GM12878 (cell line): Measurements from ENCODE around the gene VTI1A. TPM values are rescaled to one million over a fixed set of nuclear protein-coding genes. Genes with fewer than 3 reads are reported as not detected.

Source experiments
- ATAC-seq: fragments of 200-7000 bp; cut with Tn5 transposase; 3 replicates; pipeline ENCODE4 v1.9.1; 2020; ENCODE audit warnings: mild to moderate bottlenecking, moderate library complexity
- BruUV-seq: library from RNA; stranded (reverse); fragments of 400-500 nt; replicated peaks from 2 replicates; lab custom pipeline; 2021; lab: Mats Ljungman, UMichigan
- CTCF ChIA-PET: fragments of 300-600 bp; sonication (Branson Sonifier 250); formaldehyde crosslinking; extraction: SDS; loops from one replicate; lab custom pipeline; 2021; ENCODE audit warnings: inconsistent platforms; lab: Yijun Ruan, JAX
- POLR2A ChIA-PET: fragments of 350-600 bp; formaldehyde crosslinking; extraction: SDS; loops from one replicate; lab custom pipeline; 2021; ENCODE audit warnings: inconsistent platforms; lab: Charles Lee
- RAD21 ChIA-PET: fragments of 300-600 bp; sonication (Branson Sonifier 250); formaldehyde crosslinking; loops from one replicate; lab custom pipeline; 2023; ENCODE audit warnings: antibody characterized with exemption; ENCODE audit not compliant: unreplicated experiment; lab: Charles Lee
- SMC1A ChIA-PET: fragments of 300-600 bp; sonication (Branson Sonifier 250); formaldehyde crosslinking; loops from one replicate; lab custom pipeline; 2023; ENCODE audit not compliant: unreplicated experiment, uncharacterized antibody; lab: Charles Lee
- DNase-seq: peaks from one replicate; pipeline ENCODE4 v3.0.0-alpha.2; 2011; ENCODE audit warnings: low read depth, low spot score
- FAIRE-seq: peaks from 3 replicates; lab custom pipeline; 2011; peaks lifted over from hg19 to GRCh38; lab: Jason Lieb, UNC
- H2AFZ ChIP-seq: 2 replicates; pipeline ENCODE4 v1.6.0; 2011; ENCODE audit warnings: low read depth, low read length, control low read depth; ENCODE audit not compliant: control insufficient read depth
- H3K27ac ChIP-seq: 2 replicates; pipeline ENCODE4 v1.5.1; 2011; ENCODE audit warnings: control low read depth; ENCODE audit not compliant: control insufficient read depth, insufficient read depth
- H3K27me3 ChIP-seq, 2 experiments: replicated peaks in 1 of 2; 2 replicates each; pipeline versions ENCODE4 v1.6.0 to v1.6.1; 2011; ENCODE audit warnings: low read length in 1 of 2; ENCODE audit not compliant: control insufficient read depth in 2 of 2, insufficient read depth in 2 of 2
- H3K36me3 ChIP-seq, 2 experiments: 2 replicates each; pipeline ENCODE4 v1.5.1; 2011; ENCODE audit warnings: low read length in 1 of 2; ENCODE audit not compliant: control insufficient read depth in 2 of 2, insufficient read depth in 2 of 2
- H3K4me1 ChIP-seq: 2 replicates; pipeline ENCODE4 v1.6.1; 2011; ENCODE audit warnings: mild to moderate bottlenecking, low read length, moderate library complexity, mixed read lengths; ENCODE audit not compliant: control insufficient read depth, insufficient read depth
- H3K4me2 ChIP-seq: 2 replicates; pipeline ENCODE4 v1.6.0; 2011; ENCODE audit warnings: control low read depth; ENCODE audit not compliant: control insufficient read depth, insufficient read depth
- H3K4me3 ChIP-seq: fragments of 200-600 bp; sonication (generic); 2 replicates; pipeline ENCODE4 v1.5.1; 2016
- H3K79me2 ChIP-seq: 2 replicates; pipeline ENCODE4 v1.6.0; 2011; ENCODE audit warnings: low read length; ENCODE audit not compliant: control insufficient read depth, insufficient read depth
- H3K9ac ChIP-seq: 2 replicates; pipeline ENCODE4 v1.8.0; 2011; ENCODE audit warnings: low read length, control low read depth, mixed read lengths; ENCODE audit not compliant: control insufficient read depth, insufficient read depth
- H3K9me3 ChIP-seq: replicated peaks from 3 replicates; pipeline ENCODE4 v1.5.1; 2011; ENCODE audit warnings: mild to moderate bottlenecking, low read length; ENCODE audit not compliant: control insufficient read depth, insufficient read depth
- H4K20me1 ChIP-seq: 2 replicates; pipeline ENCODE4 v1.6.0; 2011; ENCODE audit not compliant: control insufficient read depth, insufficient read depth
- E4F1 ChIP-seq: fragments of 450-650 bp; IDR thresholded peaks from 2 replicates; pipeline ENCODE4 v1.6.1; 2018; ENCODE audit warnings: borderline replicate concordance, mild to moderate bottlenecking; ENCODE audit not compliant: partially characterized antibody
- ETV6 ChIP-seq, 2 experiments: fragments of 450-650 bp in 1 of 2; IDR thresholded peaks in 1 of 2; conservative IDR thresholded peaks in 1 of 2; 2 replicates each; pipeline ENCODE4 v1.6.1; 2014; ENCODE audit warnings: antibody characterized with exemption in 1 of 2, borderline replicate concordance in 1 of 2, low read depth in 1 of 2, mild to moderate bottlenecking in 1 of 2, moderate library complexity in 1 of 2
- EZH2 ChIP-seq: IDR thresholded peaks from 2 replicates; pipeline ENCODE4 v1.6.1; 2012; ENCODE audit warnings: low read depth, mild to moderate bottlenecking, control low read depth, inconsistent platforms, low read length, borderline replicate concordance; ENCODE audit not compliant: control insufficient read depth
- HCFC1 ChIP-seq: fragments of 150-350 bp; IDR thresholded peaks from 2 replicates; pipeline ENCODE4 v1.6.1; 2014; ENCODE audit warnings: low read length
- NFXL1 ChIP-seq: fragments of 450-650 bp; IDR thresholded peaks from 2 replicates; pipeline ENCODE4 v1.6.1; 2017; ENCODE audit warnings: antibody characterized with exemption, mild to moderate bottlenecking, borderline replicate concordance
- WRNIP1 ChIP-seq: IDR thresholded peaks from 2 replicates; pipeline ENCODE4 v1.6.1; 2011; ENCODE audit warnings: low read depth, low read length, improper control_type of control experiment, borderline replicate concordance
- WGBS: methylation state at CpG from one replicate; pipeline ENCODE4 v1.1.6; 2016; ENCODE audit warnings: low lambda C conversion rate; ENCODE audit not compliant: insufficient replicate concordance, insufficient coverage; ENCODE audit errors: missing lambda C conversion rate; 5-methylcytosine and 5-hydroxymethylcytosine counted together
- in situ Hi-C: fragments of 300-500 bp; cut with MboI; formaldehyde crosslinking; loops from 9 replicates; pipeline ENCODE4 v1.14.3; 2018; ENCODE audit warnings: mixed read lengths
- intact Hi-C: fragments of 100-400 bp; cut with micrococcal nuclease; formaldehyde crosslinking; loops from one replicate; pipeline ENCODE4 v1.14.2; 2022; ENCODE audit not compliant: unreplicated experiment
- polyA plus RNA-seq, 11 experiments: library from polyadenylated mRNA; depleted of rRNA in 4 of 11; unstranded in 6 of 11; stranded (reverse) in 5 of 11; fragments of >200 nt; fragmentation: Nextera tagmentation in 4 of 11; fragmentation: Illumina TruSeq in 1 of 11; extraction: Ambion mirVana in 4 of 11; extraction: Trizol in 1 of 11; gene quantifications; 1 replicate in 1 of 11; 2 replicates in 10 of 11; pipeline versions ENCODE4 v1.2.1 to v1.2.3, GENCODE V29; 2011 to 2016; ENCODE audit warnings: inconsistent platforms in 2 of 11, missing spikeins in 2 of 11, low read depth in 1 of 11
- total RNA-seq, 4 experiments: library from RNA; depleted of rRNA in 3 of 4; stranded (reverse); fragments of >200 nt in 3 of 4; fragmentation: Illumina TruSeq in 1 of 4; extraction: Trizol in 1 of 4; gene quantifications; 2 replicates each; pipeline versions ENCODE4 v1.2.1 to v1.2.3, GENCODE V29; 2013 to 2021

The VTI1A gene
- total and polyA plus RNA-seq, 10 of the 15 experiments (the other 5 are each of a cell fraction or from before 2014, with no cell fraction given): 12.4 to 43.2 (median 27.5) TPM

DNA sequence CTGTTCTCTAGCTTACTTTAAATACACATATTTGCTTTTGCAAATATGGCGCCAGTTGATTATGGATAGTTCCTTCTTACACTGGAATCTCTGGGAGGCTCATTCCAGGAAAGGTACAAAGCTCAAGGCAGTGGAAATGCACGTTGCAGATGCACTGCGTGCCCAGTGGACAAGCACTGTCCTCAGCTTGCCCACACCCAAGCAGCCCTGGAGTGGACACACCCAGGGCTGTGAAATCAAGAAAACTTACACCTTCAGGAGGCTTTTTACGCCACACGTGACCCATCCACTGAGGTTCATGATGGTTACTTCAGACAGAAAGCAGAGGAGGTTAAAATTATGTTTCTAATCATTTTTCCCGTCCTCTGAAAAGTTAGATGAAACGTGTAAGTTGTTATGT, 248.5 kb downstream of the VTI1A start (continued):
- TF ChIP-seq EZH2 (no peak), ETV6 (conservative IDR thresholded peaks at IDR 0.05 in 1 of 2, IDR thresholded peaks at IDR 0.05 in 1 of 2; ENCODE audit: borderline replicate concordance in 1 of 2, low read depth in 1 of 2) (no peak), WRNIP1 (no peak), HCFC1 (no peak)

- ChIA-PET SMC1A (no interaction called here), CTCF (interaction anchor here (1.1 kb wide), 1 partner anchor 20 kb away, joined by 3 read pairs; no protein-coding TSS in a partner anchor), RAD21 (no interaction called here), POLR2A (no interaction called here)
- H3K27me3 ChIP-seq: no peaks in the 10 kb centered on the region
- no peak overlapping the region for H3K9ac ChIP-seq
- H3K9me3 ChIP-seq: no peaks in the 10 kb centered on the region
- ATAC-seq: no peak
- H3K36me3 ChIP-seq: no peaks in the 10 kb centered on the region
- WGBS: 69% methylated on average over 2 of the region's 2 CpGs
- no peaks in the 10 kb centered on the region for H3K4me1 ChIP-seq
- no peaks in the 10 kb centered on the region for H3K79me2 ChIP-seq
- no peak overlapping the region for H3K4me2 ChIP-seq
- intact Hi-C loops: no loop called here
- no peak for FAIRE-seq
- H4K20me1 ChIP-seq: no peaks in the 10 kb centered on the region
- in situ Hi-C loops: no loop called here
- H3K27ac ChIP-seq: no peak overlapping the region
- BruUV-seq: no TSS peak
- H3K4me3 ChIP-seq: no peak overlapping the region
- H2AFZ ChIP-seq: no peak overlapping the region
- no peak for TF ChIP-seq E4F1
- TF ChIP-seq NFXL1: no peak
- no peak for DNase-seq
Measured at GRCh38 chr10:112696592-112696991, 249.6 kb downstream of the VTI1A start.
